Testis (tissue), 3 donors: ENCODE results near the gene ITPR2. TPM values are rescaled to one million over a fixed set of nuclear protein-coding genes. Genes with fewer than 3 reads are reported as not detected.

Experiments
- DNase-seq: peaks from one replicate; pipeline ENCODE4 v3.0.0-alpha.2; 2019
- H3K27ac ChIP-seq, 2 donors: fragments of 200-600 bp; sonication (generic); one replicate each; pipeline ENCODE4 v1.5.1; 2019
- H3K27me3 ChIP-seq: fragments of 200-600 bp; sonication (generic); one replicate; pipeline ENCODE4 v1.5.1; 2019
- H3K36me3 ChIP-seq: fragments of 200-600 bp; sonication (generic); one replicate; pipeline ENCODE4 v1.5.1; 2017; ENCODE audit warnings: low read depth; ENCODE audit errors: missing control alignments
- H3K4me1 ChIP-seq: fragments of 200-600 bp; sonication (generic); one replicate; pipeline ENCODE4 v1.5.1; 2019
- H3K4me3 ChIP-seq, 2 donors: fragments of 200-600 bp; sonication (generic); one replicate each; pipeline ENCODE4 v1.5.1; 2017 to 2019
- H3K9me3 ChIP-seq: fragments of 200-600 bp; sonication (generic); one replicate; pipeline ENCODE4 v1.5.1; 2017
- CTCF ChIP-seq, 3 experiments: fragments of 450-650 bp in 2 of 3; fragments of 200-600 bp in 1 of 3; sonication (generic) in 1 of 3; IDR thresholded peaks; one replicate each; pipeline ENCODE4 v1.5.1; 2016 to 2019; ENCODE audit warnings: antibody characterized with exemption in 3 of 3, mild to moderate bottlenecking in 2 of 3, moderate library complexity in 1 of 3
- POLR2A ChIP-seq: fragments of 450-650 bp; IDR thresholded peaks from one replicate; pipeline ENCODE4 v1.6.1; 2017; ENCODE audit warnings: antibody characterized with exemption, mild to moderate bottlenecking, moderate library complexity
- WGBS, 2 donors: methylation state at CpG; one replicate each; pipeline ENCODE4 v1.1.5; 2018; 5-methylcytosine and 5-hydroxymethylcytosine counted together
- intact Hi-C: fragments of 100-400 bp; cut with DNase I; formaldehyde crosslinking; loops from one replicate; pipeline ENCODE4 v1.15.1; 2023; ENCODE audit warnings: low total_unique reads
- polyA plus RNA-seq: library from polyadenylated mRNA; stranded (reverse); fragments of 350-450 nt; fragmentation: Illumina TruSeq; extraction: RNeasy Lipid Tissue Mini Kit (QIAGEN cat#74804); gene quantifications from one replicate; pipeline ENCODE4 v1.2.3, GENCODE V29; 2014; ENCODE audit warnings: low read depth, low replicate concordance; ENCODE audit not compliant: insufficient read depth
- total RNA-seq, 2 donors: library from RNA; depleted of rRNA; stranded (reverse); fragments of >200 nt; gene quantifications; one replicate each; pipeline ENCODE4 v1.2.3, GENCODE V29; 2016

Gene ITPR2
- total and polyA plus RNA-seq, 3 donors from 2014 or later: 4.9 to 60.6 (median 56.9) TPM

DNA sequence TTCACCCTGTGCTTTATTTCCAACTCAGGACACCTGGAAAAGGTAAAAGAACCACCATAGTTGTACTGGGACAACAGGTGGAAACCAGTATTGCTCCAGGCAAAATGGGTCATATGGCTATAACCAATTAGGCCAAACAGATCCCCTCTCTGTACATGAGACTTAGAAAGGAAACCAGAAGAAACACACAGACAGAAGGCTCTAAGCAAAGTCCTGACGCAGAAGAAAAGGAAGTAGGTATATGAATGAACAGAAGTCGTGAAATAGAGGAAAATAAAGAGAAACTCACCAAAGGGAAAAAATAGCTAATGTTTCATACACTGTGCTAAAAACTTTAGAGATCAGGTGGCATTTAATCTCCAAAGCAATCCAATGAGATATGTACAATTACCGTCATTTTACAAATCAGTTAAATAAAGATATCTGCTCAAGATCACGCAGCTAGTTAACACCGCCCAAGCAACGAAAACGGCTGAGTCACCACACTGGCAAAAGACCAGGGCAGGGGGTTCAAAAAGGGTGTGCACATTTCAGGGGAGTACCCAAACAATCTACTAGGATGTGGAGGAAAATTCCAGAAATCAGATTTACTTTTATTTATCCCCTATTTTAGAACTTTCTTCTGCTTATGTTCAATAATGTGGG is 82.3 kb downstream of the ITPR2 start:
- no peak overlapping the region for H3K27ac ChIP-seq
- no peaks in the 10 kb centered on the region for H3K9me3 ChIP-seq
- H3K27me3 ChIP-seq: no peaks in the 10 kb centered on the region
- DNase-seq: no peak
- TF ChIP-seq CTCF (IDR thresholded peaks at IDR 0.05): no peak
- no peak for TF ChIP-seq POLR2A
- intact Hi-C loops: no loop called here
- no peaks in the 10 kb centered on the region for H3K4me1 ChIP-seq
- no peaks in the 10 kb centered on the region for H3K36me3 ChIP-seq
- WGBS, 2 donors: 89 to 92% methylated on average over 7 of the region's 7 CpGs
- H3K4me3 ChIP-seq: no peak overlapping the region

GRCh38 chr12:26749781-26750180 is 83.2 kb downstream of the ITPR2 start:
- Histone ChIP-seq H3K36me3 (no peaks in the 10 kb centered on the region), H3K4me3 (no peak overlapping the region), H3K9me3 (no peaks in the 10 kb centered on the region), H3K27me3 (no peaks in the 10 kb centered on the region), H3K27ac (no peak overlapping the region), H3K4me1 (peaks cover 5% of the 10 kb centered on the region)
- TF ChIP-seq POLR2A: no peak
- TF ChIP-seq CTCF (IDR thresholded peaks at IDR 0.05): no peak
- DNase-seq: no peak
- intact Hi-C loops: no loop called here

GRCh38 chr12:26748741-26749431 is 84.1 kb downstream of the ITPR2 start:
- Histone ChIP-seq H3K27me3 (no peaks in the 10 kb centered on the region), H3K27ac (no peak overlapping the region), H3K36me3 (no peaks in the 10 kb centered on the region), H3K4me3 (no peak overlapping the region), H3K9me3 (no peaks in the 10 kb centered on the region), H3K4me1 (peaks cover 6% of the 10 kb centered on the region)
- WGBS, 2 donors: 94% methylated on average over 4 of the region's 4 CpGs
- DNase-seq: no peak
- intact Hi-C loops: no loop called here
- TF ChIP-seq CTCF (IDR thresholded peaks at IDR 0.05) (no peak), POLR2A (no peak)

- intact Hi-C loops: no loop called here
- Histone ChIP-seq H3K4me1 (peaks cover 6% of the 10 kb centered on the region), H3K4me3 (no peak overlapping the region), H3K27ac (no peak overlapping the region), H3K27me3 (no peaks in the 10 kb centered on the region), H3K9me3 (no peaks in the 10 kb centered on the region), H3K36me3 (no peaks in the 10 kb centered on the region)
- TF ChIP-seq POLR2A (no peak), CTCF (IDR thresholded peaks at IDR 0.05) (no peak)
- 88 to 91% methylated on average over 2 of the region's 2 CpGs for WGBS, 2 donors
- DNase-seq: no peak
Observed at GRCh38 chr12:26748412-26748740, 84.6 kb downstream of the ITPR2 start.
